GM21619 (cell line): ENCODE results near the gene FXR2.

Source experiments
- ATAC-seq: cut with Tn5 transposase; IDR thresholded peaks from one replicate; pipeline ENCODE4 v1.9.1; 2021; ENCODE audit not compliant: unreplicated experiment

FXR2 gene

GRCh38 chr17:7552621-7553051, 62.1 kb downstream of the FXR2 start:
- no peak for ATAC-seq

DNA sequence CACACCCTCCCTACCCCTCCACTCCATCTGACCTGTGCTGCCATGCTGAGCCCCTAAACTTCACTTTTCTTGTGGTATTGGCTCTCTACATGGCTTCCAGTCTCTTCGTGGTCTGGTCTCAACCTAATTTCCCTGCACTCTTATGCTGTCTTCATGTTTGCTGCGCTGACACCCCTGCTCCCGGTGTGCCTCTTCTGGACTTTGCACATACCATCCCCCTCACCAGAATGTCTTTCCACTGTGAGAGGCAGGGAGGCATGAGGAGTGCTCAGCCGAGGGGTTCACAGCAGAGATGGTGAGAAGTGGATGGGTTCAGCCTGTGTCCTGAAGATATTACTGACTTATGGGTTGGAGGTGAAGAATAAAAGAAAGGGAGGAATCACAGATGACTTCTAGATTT, 63.3 kb downstream of the FXR2 start:
- ATAC-seq, result no peak

DNA sequence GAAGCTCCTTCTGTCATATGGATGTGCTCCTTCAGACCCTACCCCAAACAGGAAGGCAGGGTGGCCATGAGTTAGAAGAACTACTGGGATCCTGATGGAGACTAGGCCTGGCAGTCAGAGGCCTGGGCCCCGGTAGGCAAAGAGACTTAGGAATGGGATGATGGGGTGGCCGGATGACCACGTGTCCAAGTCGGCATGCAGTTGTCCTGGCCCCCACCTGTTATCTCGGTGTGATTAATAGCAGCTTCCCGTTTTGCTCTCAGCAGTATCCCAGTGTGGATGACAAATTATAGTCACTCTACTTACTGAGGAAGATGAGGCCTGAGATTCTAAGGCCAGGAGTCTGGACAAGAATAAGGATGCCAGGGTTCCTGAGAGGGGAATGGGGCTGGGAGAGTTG, 64.4 kb downstream of the FXR2 start:
- ATAC-seq, result no peak

DNA sequence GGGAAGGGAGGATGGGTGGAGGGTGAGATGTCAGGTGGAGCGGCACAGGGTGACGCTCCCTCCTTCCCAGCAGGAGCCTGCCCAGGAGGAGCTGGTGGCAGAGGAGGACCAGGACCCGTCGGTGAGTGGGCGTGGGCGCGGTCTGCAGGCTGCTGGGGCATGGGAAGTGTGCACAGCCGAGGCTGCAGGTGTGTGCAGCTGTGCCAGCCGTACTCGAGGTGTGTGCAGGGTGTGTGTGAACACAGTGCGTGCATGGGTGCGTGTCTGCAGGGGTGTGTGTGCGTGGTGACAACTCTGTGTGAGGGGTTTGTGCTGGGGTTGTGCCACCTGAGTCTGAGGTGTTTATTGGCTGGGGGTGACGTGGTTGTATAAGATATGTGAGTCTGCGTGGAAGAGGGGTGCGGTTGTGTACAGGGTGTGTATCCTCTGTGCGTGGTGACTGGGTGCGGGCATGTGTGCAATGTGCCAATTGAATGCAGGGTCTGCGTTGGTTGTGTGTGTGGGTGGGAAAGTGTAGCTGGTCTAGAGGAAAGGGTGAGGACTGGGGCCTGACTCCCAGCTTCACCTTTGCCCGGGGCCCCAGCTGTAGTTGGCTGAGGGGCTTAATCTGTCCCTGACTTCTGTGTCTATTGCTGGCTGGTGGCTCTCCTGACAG, 65.2 kb downstream of the FXR2 start:
- no peak for ATAC-seq

- ATAC-seq, result no peak
Measured at GRCh38 chr17:7548585-7549400, 65.9 kb downstream of the FXR2 start, which contains the start of gene TNFSF12. Gene TNFSF12, plus strand, starts transcription at chr17:7549058. Its CDS starts 96 bp downstream, at chr17:7549154.

DNA sequence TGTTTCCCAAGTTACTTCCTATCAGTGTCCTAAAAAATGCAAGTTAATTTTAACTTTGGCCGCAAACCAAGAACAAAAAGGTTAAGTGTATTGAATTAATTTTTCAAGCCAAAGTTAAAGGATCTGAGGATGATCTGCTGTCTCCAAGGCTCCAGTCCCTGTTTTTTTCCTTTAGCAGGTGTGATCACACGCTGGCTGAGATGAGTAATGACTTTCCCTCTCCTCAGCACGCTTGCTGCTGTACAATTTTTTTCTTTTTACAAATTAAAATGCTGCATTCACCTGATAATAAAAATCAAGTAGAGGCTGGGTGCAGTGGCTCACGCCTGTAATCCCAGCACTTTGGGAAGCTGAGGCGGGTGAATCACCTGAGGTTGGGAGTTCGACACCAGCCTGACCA, 69.8 kb downstream of the FXR2 start:
- ATAC-seq, result no peak
